Adipocyte (in vitro differentiated cells): ENCODE measurements around the gene CASP3.
"Not testable (repeated sequence)": the region's sequence is repeated elsewhere in the genome, so short reads cannot be mapped to it uniquely, and the experiment has no call there.

ENCODE experiments used
- DNase-seq: peaks from one replicate; pipeline ENCODE4 v3.0.0-alpha.2; 2015; ENCODE audit warnings: low read depth
- H3K27me3 ChIP-seq: replicated peaks from 2 replicates; pipeline ENCODE4 v1.7.0; 2013; ENCODE audit warnings: mild to moderate bottlenecking, low read length, moderate library complexity; ENCODE audit not compliant: control insufficient read depth, insufficient read depth
- H3K36me3 ChIP-seq: 2 replicates; pipeline ENCODE4 v1.7.0; 2013; ENCODE audit warnings: low read length, mild to moderate bottlenecking, moderate library complexity; ENCODE audit not compliant: control insufficient read depth, insufficient read depth, severe bottlenecking
- H3K4me1 ChIP-seq: 2 replicates; pipeline ENCODE4 v1.7.0; 2013; ENCODE audit warnings: mild to moderate bottlenecking, low read length, moderate library complexity; ENCODE audit not compliant: control insufficient read depth, insufficient read depth
- H3K4me3 ChIP-seq: 2 replicates; pipeline ENCODE4 v1.7.0; 2013; ENCODE audit warnings: mild to moderate bottlenecking, low read length, moderate library complexity
- H3K9ac ChIP-seq: 2 replicates; pipeline ENCODE4 v1.7.0; 2013; ENCODE audit warnings: mild to moderate bottlenecking, low read length, moderate library complexity
- H3K9me3 ChIP-seq: 2 replicates; pipeline ENCODE4 v1.7.0; 2013; ENCODE audit warnings: mild to moderate bottlenecking, low read length, moderate library complexity; ENCODE audit not compliant: control insufficient read depth

CASP3 gene

DNA sequence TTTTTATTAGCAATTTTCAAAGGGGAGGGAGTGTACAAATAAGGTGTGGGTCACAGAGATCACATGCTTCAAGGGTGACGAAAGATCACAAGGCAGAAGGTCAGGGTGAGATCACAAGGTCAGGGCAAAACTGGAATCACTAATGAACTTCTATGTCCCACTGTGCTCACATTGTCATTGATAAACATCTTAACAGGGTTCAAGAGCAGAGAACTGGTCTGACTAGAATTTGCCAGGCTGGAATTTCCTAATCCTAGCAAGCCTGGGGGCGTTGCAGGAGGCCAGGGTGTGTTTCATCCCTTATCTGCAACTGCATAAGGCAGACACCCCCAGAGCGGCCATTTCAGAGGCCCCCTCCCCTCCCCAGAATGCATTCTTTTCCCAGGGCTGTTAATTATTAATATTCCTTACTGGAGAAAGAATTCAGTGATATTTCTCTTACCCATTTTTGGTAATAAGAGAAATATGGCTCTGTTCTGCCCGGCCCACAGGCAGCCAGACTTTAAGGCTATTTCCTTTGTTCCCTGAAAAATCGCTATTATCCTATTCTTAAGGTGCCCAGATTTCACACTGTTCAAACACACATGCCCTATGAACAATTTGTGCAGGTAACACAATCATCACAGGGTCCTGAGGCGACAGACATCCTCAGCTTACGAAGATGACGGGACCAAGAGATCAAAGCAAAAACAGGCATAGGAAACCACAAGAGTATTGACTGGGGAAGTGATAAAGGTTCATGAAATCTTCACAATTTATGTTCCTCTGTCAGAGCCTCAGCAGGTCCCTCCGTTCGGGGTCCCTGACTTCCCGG lies 23.3 kb downstream of the CASP3 start:
- H3K9me3 ChIP-seq, H3K4me1 ChIP-seq, H3K27me3 ChIP-seq, DNase-seq, H3K4me3 ChIP-seq, H3K9ac ChIP-seq: not testable (repeated sequence)
- peaks cover 47% of the 10 kb centered on the region for H3K36me3 ChIP-seq

DNA sequence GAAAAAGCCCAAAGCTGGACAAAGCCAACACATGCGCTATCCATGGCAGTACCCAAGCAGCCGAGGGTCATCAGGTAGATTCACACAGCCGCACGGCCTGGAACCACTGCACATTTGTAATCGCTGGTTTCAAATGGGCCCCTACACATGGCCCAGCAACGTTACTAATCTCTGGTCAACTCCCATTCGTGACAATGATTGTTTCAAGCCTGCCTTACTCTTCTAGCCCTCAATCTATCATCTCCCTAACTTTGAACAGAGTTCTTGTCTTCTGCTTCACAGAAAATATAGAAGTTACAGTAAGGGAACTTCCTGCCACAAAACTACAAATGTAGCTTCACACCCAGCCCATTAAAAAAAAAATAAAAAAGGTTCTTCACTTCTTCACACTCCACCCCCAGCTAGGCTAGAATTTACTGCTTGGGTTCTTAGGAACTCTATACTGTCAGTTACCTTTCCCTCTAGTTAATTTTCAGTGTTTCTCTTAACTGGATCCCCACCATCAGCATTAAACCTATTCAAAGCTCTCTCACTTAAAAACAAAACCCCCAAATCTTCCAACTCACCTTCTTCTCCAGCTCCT lies 24.2 kb downstream of the CASP3 start:
- Histone ChIP-seq H3K9me3 (no peaks in the 10 kb centered on the region), H3K9ac (no peak overlapping the region), H3K4me1 (no peaks in the 10 kb centered on the region), H3K36me3 (peaks cover 38% of the 10 kb centered on the region), H3K27me3 (no peaks in the 10 kb centered on the region), H3K4me3 (no peak overlapping the region)
- no peak for DNase-seq

GRCh38 chr4:184624504-184624903 lies 24.7 kb downstream of the CASP3 start:
- not testable (repeated sequence) for H3K4me1 ChIP-seq, H3K9me3 ChIP-seq, DNase-seq, H3K4me3 ChIP-seq, H3K9ac ChIP-seq, H3K27me3 ChIP-seq
- peaks cover 33% of the 10 kb centered on the region for H3K36me3 ChIP-seq

GRCh38 chr4:184621518-184621917 lies 27.7 kb downstream of the CASP3 start:
- H3K36me3 ChIP-seq: peaks cover 4% of the 10 kb centered on the region
- H3K9ac ChIP-seq: no peak overlapping the region
- no peak for DNase-seq
- H3K4me3 ChIP-seq: no peak overlapping the region
- H3K4me1 ChIP-seq: peaks cover 8% of the 10 kb centered on the region
- H3K27me3 ChIP-seq: no peaks in the 10 kb centered on the region
- no peaks in the 10 kb centered on the region for H3K9me3 ChIP-seq

DNA sequence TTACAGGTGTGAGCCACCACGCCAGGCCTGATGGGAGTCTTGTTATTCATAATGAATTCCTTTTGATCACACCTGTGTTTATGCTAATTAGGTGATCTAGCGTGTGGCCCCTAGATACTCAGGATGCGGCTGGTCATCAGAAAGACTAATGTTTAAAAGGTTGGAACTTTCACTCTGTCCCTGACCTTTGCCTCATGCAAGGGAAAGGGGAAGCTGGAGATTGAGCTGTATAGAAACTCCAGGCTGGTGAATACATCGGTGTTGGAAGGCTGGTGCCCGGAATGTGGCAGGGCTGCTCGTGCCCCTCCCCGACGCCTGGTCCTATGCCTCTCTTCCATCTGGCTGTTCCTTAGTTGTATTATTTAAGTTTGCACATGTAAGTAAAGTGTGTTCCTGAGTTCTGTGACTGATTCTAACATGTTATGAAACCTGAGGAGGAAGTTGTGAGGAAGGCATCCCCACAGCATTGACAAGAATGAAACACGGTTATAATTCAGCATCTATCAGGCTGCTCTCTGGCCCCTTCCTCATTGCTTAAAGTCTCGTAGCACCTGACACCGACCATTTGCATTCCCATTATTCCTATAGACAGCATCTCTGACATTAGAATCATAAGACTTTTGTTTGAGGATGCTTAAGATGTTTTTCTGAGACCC lies 28.9 kb downstream of the CASP3 start:
- H3K4me3 ChIP-seq: no peak overlapping the region
- H3K27me3 ChIP-seq: no peaks in the 10 kb centered on the region
- H3K36me3 ChIP-seq: no peaks in the 10 kb centered on the region
- no peak overlapping the region for H3K9ac ChIP-seq
- H3K9me3 ChIP-seq: no peaks in the 10 kb centered on the region
- DNase-seq: no peak
- peaks cover 8% of the 10 kb centered on the region for H3K4me1 ChIP-seq

DNA sequence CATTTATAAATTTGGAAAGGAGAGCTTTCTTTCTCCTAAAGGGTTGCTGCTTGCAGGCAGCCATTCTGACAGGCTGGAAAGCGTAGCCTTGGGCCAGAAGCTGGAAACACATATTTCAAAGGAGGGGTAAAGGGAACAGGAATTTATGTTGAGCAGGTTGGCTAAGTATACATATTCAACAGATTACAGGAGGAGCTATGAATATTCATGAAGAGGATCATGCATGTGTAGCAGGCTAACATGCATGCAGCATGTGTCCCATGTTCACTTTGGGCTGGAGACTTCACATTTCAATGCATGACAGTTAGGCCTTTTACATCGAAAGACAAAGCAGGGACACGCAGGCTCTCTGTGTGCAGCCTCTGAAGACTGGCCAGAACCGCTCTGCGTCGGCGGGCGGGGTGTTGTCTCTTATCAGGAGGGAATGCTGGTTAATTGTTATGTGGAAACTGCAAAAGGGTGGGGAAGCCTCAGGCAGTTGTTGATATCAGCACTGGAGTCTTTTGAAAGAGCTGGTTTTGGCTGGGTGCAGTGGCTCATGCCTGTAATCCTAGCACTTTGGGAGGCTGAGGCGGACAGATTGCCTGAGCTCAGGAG lies 31.5 kb downstream of the CASP3 start:
- Histone ChIP-seq H3K4me1 (peaks cover 8% of the 10 kb centered on the region), H3K4me3 (no peak overlapping the region), H3K36me3 (no peaks in the 10 kb centered on the region), H3K9me3 (no peaks in the 10 kb centered on the region), H3K9ac (no peak overlapping the region), H3K27me3 (no peaks in the 10 kb centered on the region)
- DNase-seq: no peak

GRCh38 chr4:184616633-184617551 lies 32.4 kb downstream of the CASP3 start:
- H3K9me3 ChIP-seq: no peaks in the 10 kb centered on the region
- no peak for DNase-seq
- no peaks in the 10 kb centered on the region for H3K36me3 ChIP-seq
- no peak overlapping the region for H3K4me3 ChIP-seq
- peaks cover 8% of the 10 kb centered on the region for H3K4me1 ChIP-seq
- H3K9ac ChIP-seq: no peak overlapping the region
- H3K27me3 ChIP-seq: no peaks in the 10 kb centered on the region

DNA sequence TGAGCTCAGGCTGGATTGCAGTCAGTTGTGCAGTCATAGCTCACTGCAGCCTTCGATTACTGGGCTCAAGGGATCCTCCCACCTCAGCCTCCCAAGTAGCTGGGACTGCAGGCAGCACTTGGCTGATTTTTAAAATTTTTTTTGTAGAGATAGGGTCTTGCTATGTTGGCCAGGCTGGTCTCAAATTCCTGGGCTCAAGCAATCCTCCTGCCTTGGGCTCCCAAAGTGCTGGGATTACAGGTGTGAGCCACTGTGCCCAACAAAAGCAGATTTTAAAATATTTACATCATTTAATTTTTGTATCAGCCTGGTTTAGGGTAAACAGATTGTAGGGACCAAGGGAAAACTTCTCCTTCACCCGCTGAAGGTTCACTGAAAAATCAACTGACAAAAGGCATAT lies 33.1 kb downstream of the CASP3 start:
- H3K9me3 ChIP-seq, H3K4me1 ChIP-seq, DNase-seq, H3K4me3 ChIP-seq, H3K27me3 ChIP-seq, H3K9ac ChIP-seq, H3K36me3 ChIP-seq: not testable (repeated sequence)

DNA sequence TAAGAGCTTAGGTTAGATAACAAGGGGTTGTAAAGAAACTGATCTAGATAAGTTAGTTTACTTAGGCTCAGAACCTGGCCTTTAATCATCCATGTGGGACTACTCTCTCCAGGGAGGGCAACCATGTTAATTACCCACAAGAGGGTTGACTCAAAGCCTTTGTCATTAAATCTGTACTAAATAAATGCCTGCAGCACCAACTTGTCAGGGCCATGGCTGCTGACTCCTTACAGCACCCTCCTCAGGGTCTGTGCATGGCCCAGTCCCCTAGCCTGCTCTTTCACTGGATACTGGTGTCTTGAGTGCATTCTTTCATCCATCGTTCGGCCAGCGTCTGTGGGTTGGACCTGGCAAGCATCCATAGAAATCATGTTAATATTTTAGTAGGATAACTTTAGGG lies 34.7 kb downstream of the CASP3 start:
- H3K9ac ChIP-seq: no peak overlapping the region
- DNase-seq: no peak
- no peaks in the 10 kb centered on the region for H3K36me3 ChIP-seq
- H3K4me3 ChIP-seq: no peak overlapping the region
- H3K4me1 ChIP-seq: peaks cover 8% of the 10 kb centered on the region
- no peaks in the 10 kb centered on the region for H3K9me3 ChIP-seq
- no peaks in the 10 kb centered on the region for H3K27me3 ChIP-seq

DNA sequence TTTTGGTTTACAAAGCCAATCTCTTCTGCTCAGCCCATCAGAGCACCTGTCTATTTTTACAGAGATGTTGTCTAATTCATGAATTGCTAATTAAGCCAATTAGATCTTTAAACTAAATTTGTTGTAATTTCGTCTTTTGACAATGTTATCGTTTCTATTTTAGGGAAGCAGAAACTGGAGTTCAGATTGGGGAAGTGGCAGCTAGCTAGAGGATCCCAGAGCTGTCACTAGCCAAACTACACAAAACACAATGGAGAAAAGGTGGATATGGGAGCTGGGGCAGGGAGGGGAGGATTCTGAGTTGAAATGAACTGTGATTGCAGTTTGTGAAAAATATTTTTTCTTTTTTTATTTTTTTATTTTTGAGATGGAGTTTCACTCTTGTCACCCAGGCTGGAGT lies 35.8 kb downstream of the CASP3 start:
- no peaks in the 10 kb centered on the region for H3K36me3 ChIP-seq
- peaks cover 8% of the 10 kb centered on the region for H3K4me1 ChIP-seq
- no peaks in the 10 kb centered on the region for H3K9me3 ChIP-seq
- no peak for DNase-seq
- no peak overlapping the region for H3K9ac ChIP-seq
- H3K27me3 ChIP-seq: no peaks in the 10 kb centered on the region
- no peak overlapping the region for H3K4me3 ChIP-seq
